Peyer's patch (tissue), 4 donors: ENCODE measurements around the gene CCDC6.

Experiments
- CTCF ChIP-seq, 6 experiments: fragments of 450-650 bp in 4 of 6; fragments of 200-600 bp in 2 of 6; sonication (generic) in 1 of 6; IDR thresholded peaks; one replicate each; pipeline ENCODE4 v1.5.1; 2017 to 2019; ENCODE audit warnings: antibody characterized with exemption in 6 of 6, mild to moderate bottlenecking in 3 of 6, moderate library complexity in 1 of 6
- POLR2A ChIP-seq, 2 donors: fragments of 450-650 bp; IDR thresholded peaks; one replicate each; pipeline ENCODE4 v1.5.1; 2017; ENCODE audit warnings: antibody characterized with exemption in 2 of 2, mild to moderate bottlenecking in 2 of 2, moderate library complexity in 2 of 2

DNA sequence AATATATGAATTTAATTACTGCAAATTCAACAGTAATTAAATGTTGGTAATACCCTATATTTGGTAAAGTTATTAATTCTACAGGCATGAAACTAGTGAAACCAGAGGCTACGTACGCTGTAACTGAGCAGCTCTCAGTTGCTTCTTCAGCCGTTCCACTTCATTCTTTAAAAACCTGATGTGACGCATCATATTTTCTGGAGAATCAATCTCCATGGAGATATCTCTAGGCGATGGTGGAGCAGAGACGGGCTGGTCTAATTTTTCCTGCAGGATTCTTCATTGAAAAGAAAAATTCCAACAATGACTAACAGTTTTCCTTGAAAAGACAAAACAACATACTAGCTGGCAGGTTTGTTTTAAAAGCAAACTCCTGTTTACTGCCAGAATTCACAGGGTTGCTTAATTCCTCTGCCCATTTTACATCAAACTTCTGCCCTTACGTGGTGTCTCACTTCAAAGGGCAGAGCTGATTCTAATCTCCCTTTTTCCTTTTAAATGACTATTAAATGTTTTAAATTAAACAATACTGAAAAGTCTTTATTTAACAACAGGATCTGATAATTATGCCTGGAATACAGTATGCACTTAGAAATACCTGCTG is 93.7 kb downstream of the CCDC6 start:
- TF ChIP-seq CTCF (IDR thresholded peaks at IDR 0.05) = no peak
- no peak for TF ChIP-seq POLR2A (IDR thresholded peaks at IDR 0.05)
